Breast epithelium (tissue), 3 donors: ENCODE results near the gene PRKG1.

Experiments used
- CTCF ChIP-seq, 3 donors: fragments of 450-650 bp; IDR thresholded peaks; one replicate each; pipeline ENCODE4 v1.5.1; 2016 to 2017; ENCODE audit warnings: antibody characterized with exemption in 3 of 3, mild to moderate bottlenecking in 3 of 3, moderate library complexity in 3 of 3
- POLR2A ChIP-seq: fragments of 450-650 bp; IDR thresholded peaks from one replicate; pipeline ENCODE4 v1.6.1; 2016; ENCODE audit warnings: antibody characterized with exemption, mild to moderate bottlenecking, moderate library complexity
- POLR2AphosphoS5 ChIP-seq, 3 donors: sonication (generic); formaldehyde crosslinking; IDR thresholded peaks; one replicate each; pipeline ENCODE4 v1.6.1; 2017; ENCODE audit warnings: antibody characterized with exemption in 3 of 3

DNA sequence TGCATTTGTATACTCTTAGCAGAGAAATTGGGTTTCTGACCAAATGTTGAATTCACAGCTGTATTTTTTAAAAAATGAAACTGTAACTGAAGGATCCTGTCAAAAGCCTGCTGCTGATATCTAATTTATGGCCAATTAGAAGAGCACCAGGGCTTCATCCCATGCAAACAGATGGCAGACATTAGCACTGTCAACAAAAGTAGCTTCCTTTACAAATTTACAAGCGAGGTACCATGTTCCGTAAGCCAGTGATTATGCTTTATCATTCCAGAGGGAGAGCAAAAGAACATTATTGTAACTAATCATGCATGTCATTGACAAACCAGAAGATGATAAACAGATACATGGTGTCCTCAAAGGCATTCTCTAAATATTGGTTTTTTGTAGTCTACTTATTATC lies 1062.6 kb downstream of the PRKG1 start:
- no peak for TF ChIP-seq POLR2A
- no peak for TF ChIP-seq CTCF (IDR thresholded peaks at IDR 0.05)
- TF ChIP-seq POLR2AphosphoS5 (IDR thresholded peaks at IDR 0.05) = no peak
